ENCODE results near the gene ZNF808. TPM values are rescaled to one million over a fixed set of nuclear protein-coding genes. Genes with fewer than 3 reads are reported as not detected.
A peak's percentile ranks its signal among the peaks of the same experiment; 100 is the strongest.
"Not testable (repeated sequence)": the region's sequence is repeated elsewhere in the genome, so short reads cannot be mapped to it uniquely, and the experiment has no call there.

Gene ZNF808
- total RNA-seq, 2 experiments from 2014 or later, result 25.7 to 29.9 TPM

- H3K36me3 Mint-ChIP-seq (ENCODE audit: low read depth), result peaks cover 60% of the 10 kb centered on the region
- no peak overlapping the region for H3K27ac Mint-ChIP-seq
- intact Hi-C loops (cut with DNase I, micrococcal nuclease), result no loop called here
- H3K9me3 Mint-ChIP-seq (ENCODE audit: low read depth), result peaks cover 32% of the 10 kb centered on the region
- POLR2A ChIA-PET, result no interaction called here
- ATAC-seq (no peak), DNase-seq (no peak)
- no peak overlapping the region for H3K4me3 Mint-ChIP-seq
- CTCF ChIA-PET, result no interaction called here
- no peaks in the 10 kb centered on the region for H3K27me3 Mint-ChIP-seq
- H3K4me1 Mint-ChIP-seq, result peaks cover 27% of the 10 kb centered on the region
Observed at GRCh38 chr19:52567921-52568320, 40.5 kb downstream of the ZNF808 start.

GRCh38 chr19:52569638-52569999, 42.2 kb downstream of the ZNF808 start:
- H3K4me1 Mint-ChIP-seq, result peaks cover 27% of the 10 kb centered on the region
- intact Hi-C loops (cut with DNase I, micrococcal nuclease); CTCF ChIA-PET; H3K27me3 Mint-ChIP-seq; POLR2A ChIA-PET; DNase-seq: not testable (repeated sequence)
- peak overlapping the region; percentile 88 for H3K4me3 Mint-ChIP-seq
- ATAC-seq, result peak; percentile 1
- peak overlapping the region; percentile 96 for H3K27ac Mint-ChIP-seq
- H3K9me3 Mint-ChIP-seq (ENCODE audit: low read depth), result peaks cover 32% of the 10 kb centered on the region
- H3K36me3 Mint-ChIP-seq (ENCODE audit: low read depth), result peaks cover 62% of the 10 kb centered on the region

- CTCF ChIA-PET, result no interaction called here
- ATAC-seq (peak; percentile 99), DNase-seq (peak; percentile 98)
- H3K27ac Mint-ChIP-seq, result peak within 1 kb of the TSS; percentile 96
- intact Hi-C loops (cut with DNase I, micrococcal nuclease), result loop anchor here (1.0 kb wide), 10 partner anchors 31 to 589 kb away; partner anchors contain the start of genes ZNF347 (in 1 of the 2), ZNF528 (in 1 of the 2), ZNF611 (in 1 of the 2) and ZNF808 (in 1 of the 2)
- peak within 1 kb of the TSS; percentile 88 for H3K4me3 Mint-ChIP-seq
- H3K36me3 Mint-ChIP-seq (ENCODE audit: low read depth), result peaks cover 66% of the 10 kb centered on the region
- H3K9me3 Mint-ChIP-seq (ENCODE audit: low read depth), result peaks cover 30% of the 10 kb centered on the region
- peaks cover 27% of the 10 kb centered on the region for H3K4me1 Mint-ChIP-seq
- H3K27me3 Mint-ChIP-seq, result no peaks in the 10 kb centered on the region
- POLR2A ChIA-PET, result no interaction called here
Observed at GRCh38 chr19:52570000-52570861, 42.8 kb downstream of the ZNF808 start, which contains the start of gene ZNF701. TSS of gene ZNF701 (plus strand) at chr19:52570287. CDS start at chr19:52574148, 3,861 bp downstream.

GRCh38 chr19:52584736-52585440, 57.4 kb downstream of the ZNF808 start:
- no peaks in the 10 kb centered on the region for H3K4me1 Mint-ChIP-seq
- H3K27me3 Mint-ChIP-seq, result no peaks in the 10 kb centered on the region
- intact Hi-C loops (cut with DNase I, micrococcal nuclease), result no loop called here
- no peak overlapping the region for H3K27ac Mint-ChIP-seq
- DNase-seq (no peak), ATAC-seq (no peak)
- peaks cover 79% of the 10 kb centered on the region for H3K36me3 Mint-ChIP-seq (ENCODE audit: low read depth)
- ChIA-PET POLR2A (no interaction called here), CTCF (no interaction called here)
- no peak overlapping the region for H3K4me3 Mint-ChIP-seq
- H3K9me3 Mint-ChIP-seq (ENCODE audit: low read depth), result peaks cover 35% of the 10 kb centered on the region

- no peak for ATAC-seq
- CTCF ChIA-PET, result no interaction called here
- intact Hi-C loops (cut with DNase I, micrococcal nuclease), result no loop called here
- H3K4me3 Mint-ChIP-seq, result no peak overlapping the region
- POLR2A ChIA-PET, result no interaction called here
- H3K27ac Mint-ChIP-seq, result no peak overlapping the region
- peaks cover 38% of the 10 kb centered on the region for H3K9me3 Mint-ChIP-seq (ENCODE audit: low read depth)
- no peaks in the 10 kb centered on the region for H3K4me1 Mint-ChIP-seq
- DNase-seq, result no peak
- H3K36me3 Mint-ChIP-seq (ENCODE audit: low read depth), result peaks cover 81% of the 10 kb centered on the region
- no peaks in the 10 kb centered on the region for H3K27me3 Mint-ChIP-seq
Observed at GRCh38 chr19:52585604-52586003, 58.1 kb downstream of the ZNF808 start.

GRCh38 chr19:52590728-52591127, 63.3 kb downstream of the ZNF808 start:
- Mint-ChIP-seq H3K4me3 (no peak overlapping the region), H3K4me1 (no peaks in the 10 kb centered on the region), H3K36me3 (ENCODE audit: low read depth) (peaks cover 76% of the 10 kb centered on the region), H3K27ac (no peak overlapping the region), H3K27me3 (no peaks in the 10 kb centered on the region), H3K9me3 (ENCODE audit: low read depth) (peaks cover 21% of the 10 kb centered on the region)
- DNase-seq, result peak; percentile 19
- ChIA-PET POLR2A (no interaction called here), CTCF (no interaction called here)
- no peak for ATAC-seq
- intact Hi-C loops (cut with DNase I, micrococcal nuclease), result no loop called here

GRCh38 chr19:52592301-52592700, 64.8 kb downstream of the ZNF808 start:
- H3K27me3 Mint-ChIP-seq, result no peaks in the 10 kb centered on the region
- intact Hi-C loops (cut with DNase I, micrococcal nuclease), result no loop called here
- peak; percentile 20 for DNase-seq
- no peaks in the 10 kb centered on the region for H3K4me1 Mint-ChIP-seq
- H3K9me3 Mint-ChIP-seq (ENCODE audit: low read depth), result peaks cover 31% of the 10 kb centered on the region
- ATAC-seq, result no peak
- H3K4me3 Mint-ChIP-seq, result no peak overlapping the region
- ChIA-PET CTCF (no interaction called here), POLR2A (no interaction called here)
- no peak overlapping the region for H3K27ac Mint-ChIP-seq
- peaks cover 80% of the 10 kb centered on the region for H3K36me3 Mint-ChIP-seq (ENCODE audit: low read depth)

GRCh38 chr19:52593441-52593840, 66.0 kb downstream of the ZNF808 start:
- intact Hi-C loops (cut with DNase I, micrococcal nuclease); CTCF ChIA-PET; DNase-seq; H3K27ac Mint-ChIP-seq; ATAC-seq; H3K27me3 Mint-ChIP-seq; H3K4me1 Mint-ChIP-seq; H3K4me3 Mint-ChIP-seq; POLR2A ChIA-PET: not testable (repeated sequence)
- Mint-ChIP-seq H3K9me3 (ENCODE audit: low read depth) (peaks cover 31% of the 10 kb centered on the region), H3K36me3 (ENCODE audit: low read depth) (peaks cover 77% of the 10 kb centered on the region)

GRCh38 chr19:52599241-52599640, 71.8 kb downstream of the ZNF808 start:
- peaks cover 38% of the 10 kb centered on the region for H3K9me3 Mint-ChIP-seq (ENCODE audit: low read depth)
- POLR2A ChIA-PET, result interaction anchor here (0.7 kb wide), 1 partner anchor 139 kb away, joined by 3 read pairs; no protein-coding TSS in a partner anchor

GRCh38 chr19:52600639-52601024, 73.2 kb downstream of the ZNF808 start:
- ChIA-PET POLR2A (no interaction called here), CTCF (no interaction called here)
- H3K4me1 Mint-ChIP-seq, result peaks cover 24% of the 10 kb centered on the region
- no peaks in the 10 kb centered on the region for H3K27me3 Mint-ChIP-seq
- intact Hi-C loops (cut with DNase I, micrococcal nuclease), result loop anchor here (1.0 to 5.0 kb wide), 10 partner anchors 30 to 353 kb away; partner anchors contain the start of genes ZNF701 (in 2 of the 2), ZNF808 (in 2 of the 2), ZNF83 (in 2 of the 2) and ZNF528 (in 1 of the 2)
- H3K27ac Mint-ChIP-seq, result no peak overlapping the region
- peaks cover 61% of the 10 kb centered on the region for H3K36me3 Mint-ChIP-seq (ENCODE audit: low read depth)
- ATAC-seq, result peak; percentile 39
- peak overlapping the region; percentile 86 for H3K4me3 Mint-ChIP-seq
- DNase-seq, result peak; percentile 41
- peaks cover 38% of the 10 kb centered on the region for H3K9me3 Mint-ChIP-seq (ENCODE audit: low read depth)

More at GRCh38 chr19:52599241-52599640, 71.8 kb downstream of the ZNF808 start:
- CTCF ChIA-PET, result interaction anchor here (0.9 kb wide), 1 partner anchor 301 kb away, joined by 3 read pairs; no protein-coding TSS in a partner anchor
- ATAC-seq (no peak), DNase-seq (no peak)
- Mint-ChIP-seq H3K4me1 (peaks cover 20% of the 10 kb centered on the region), H3K4me3 (no peak overlapping the region), H3K36me3 (ENCODE audit: low read depth) (peaks cover 65% of the 10 kb centered on the region), H3K27me3 (no peaks in the 10 kb centered on the region), H3K27ac (no peak overlapping the region)
- intact Hi-C loops (cut with DNase I, micrococcal nuclease), result no loop called here

GRCh38 chr19:52601025-52601973, 73.8 kb downstream of the ZNF808 start:
- Mint-ChIP-seq H3K36me3 (ENCODE audit: low read depth) (peaks cover 60% of the 10 kb centered on the region), H3K27ac (peak overlapping the region; percentile 83), H3K4me1 (peaks cover 26% of the 10 kb centered on the region), H3K27me3 (no peaks in the 10 kb centered on the region), H3K9me3 (ENCODE audit: low read depth) (peaks cover 36% of the 10 kb centered on the region), H3K4me3 (peak overlapping the region; percentile 86)
- peak; percentile 97 for DNase-seq
- intact Hi-C loops (cut with DNase I, micrococcal nuclease), result loop anchor here (1.0 to 5.0 kb wide), 10 partner anchors 31 to 354 kb away; partner anchors contain the start of genes ZNF701 (in 2 of the 2), ZNF808 (in 2 of the 2), ZNF83 (in 2 of the 2) and ZNF528 (in 1 of the 2)
- peak; percentile 98 for ATAC-seq
- ChIA-PET CTCF (no interaction called here), POLR2A (no interaction called here)

Measured in activated CD4-positive, alpha-beta T cell treated with anti-CD3 and anti-CD28 coated beads for 36 hours (primary cell).